Stimulated activated CD4-positive, alpha-beta T cell treated with anti-CD3 and anti-CD28 coated beads, Interleukin-1b, Interleukin-23, amount 100 ng/mL, for 4 hours (primary cell): ENCODE measurements around the gene CNTNAP2.

Source experiments
- DNase-seq, 2 donors: peaks; one replicate each; pipeline ENCODE4 v3.0.0-alpha.2; 2020; ENCODE audit warnings: low read depth in 2 of 2

The CNTNAP2 gene

GRCh38 chr7:148144827-148145226 is 2028.2 kb downstream of the CNTNAP2 start:
- no peak for DNase-seq

- DNase-seq, result no peak
Measured at GRCh38 chr7:148146346-148146745, 2029.7 kb downstream of the CNTNAP2 start.

- DNase-seq, result no peak
Measured at GRCh38 chr7:148147438-148147837, 2030.8 kb downstream of the CNTNAP2 start.

- no peak for DNase-seq
Measured at GRCh38 chr7:148148456-148148855, 2031.9 kb downstream of the CNTNAP2 start.

- no peak for DNase-seq
Measured at GRCh38 chr7:148149730-148150129, 2033.1 kb downstream of the CNTNAP2 start.

GRCh38 chr7:148151778-148152177 is 2035.2 kb downstream of the CNTNAP2 start:
- no peak for DNase-seq

- DNase-seq, result no peak
Measured at GRCh38 chr7:148153616-148154284, 2037.1 kb downstream of the CNTNAP2 start.

GRCh38 chr7:148155000-148155399 is 2038.4 kb downstream of the CNTNAP2 start:
- no peak for DNase-seq

- DNase-seq, result no peak
Measured at GRCh38 chr7:148155826-148156225, 2039.2 kb downstream of the CNTNAP2 start.

- no peak for DNase-seq
Measured at GRCh38 chr7:148156233-148156632, 2039.6 kb downstream of the CNTNAP2 start.

- DNase-seq, result no peak
Measured at GRCh38 chr7:148159331-148159730, 2042.7 kb downstream of the CNTNAP2 start.

- DNase-seq, result no peak
Measured at GRCh38 chr7:148161776-148162175, 2045.2 kb downstream of the CNTNAP2 start.

- no peak for DNase-seq
Measured at GRCh38 chr7:148162808-148163207, 2046.2 kb downstream of the CNTNAP2 start.

GRCh38 chr7:148163246-148163645 is 2046.6 kb downstream of the CNTNAP2 start:
- DNase-seq, result no peak

- no peak for DNase-seq
Measured at GRCh38 chr7:148172920-148173319, 2056.3 kb downstream of the CNTNAP2 start.

GRCh38 chr7:148173369-148173768 is 2056.8 kb downstream of the CNTNAP2 start:
- no peak for DNase-seq

GRCh38 chr7:148174376-148174775 is 2057.8 kb downstream of the CNTNAP2 start:
- DNase-seq, result no peak

GRCh38 chr7:148175512-148175911 is 2058.9 kb downstream of the CNTNAP2 start:
- no peak for DNase-seq

GRCh38 chr7:148177972-148178371 is 2061.4 kb downstream of the CNTNAP2 start:
- DNase-seq, result no peak

GRCh38 chr7:148180075-148180474 is 2063.5 kb downstream of the CNTNAP2 start:
- DNase-seq, result no peak

GRCh38 chr7:148182264-148182663 is 2065.7 kb downstream of the CNTNAP2 start:
- DNase-seq, result no peak

- no peak for DNase-seq
Measured at GRCh38 chr7:148185041-148185440, 2068.4 kb downstream of the CNTNAP2 start.

- DNase-seq, result no peak
Measured at GRCh38 chr7:148187471-148187870, 2070.9 kb downstream of the CNTNAP2 start.
